Natural killer cell (primary cell): ENCODE measurements around the gene EEFSEC. TPM values are rescaled to one million over a fixed set of nuclear protein-coding genes. Genes with fewer than 3 reads are reported as not detected.

Source experiments
- ATAC-seq, 3 donors: fragments of 150-1000 bp in 2 of 3; fragments of 200-7000 bp in 1 of 3; cut with Tn5 transposase; 1 replicate in 1 of 3; 2 replicates in 2 of 3; pipeline ENCODE4 v1.10.0; 2021; ENCODE audit warnings: mild to moderate bottlenecking in 2 of 3, moderate library complexity in 2 of 3
- DNase-seq, 2 donors: peaks; one replicate each; pipeline versions ENCODE4 v3.0.0 to v3.0.0-alpha.2; 2013 to 2021; ENCODE audit warnings: mixed read lengths in 1 of 2
- H3K27ac ChIP-seq: one replicate; pipeline ENCODE4 v1.5.1; 2013; ENCODE audit warnings: mild to moderate bottlenecking, low read length
- H3K27me3 ChIP-seq: one replicate; pipeline ENCODE4 v1.6.1; 2013; ENCODE audit warnings: low read length; ENCODE audit not compliant: control insufficient read depth, insufficient read depth
- H3K36me3 ChIP-seq: one replicate; pipeline ENCODE4 v1.6.1; 2013; ENCODE audit warnings: low read length; ENCODE audit not compliant: control insufficient read depth, insufficient read depth
- H3K4me1 ChIP-seq: one replicate; pipeline ENCODE4 v1.6.1; 2013; ENCODE audit warnings: low read length; ENCODE audit not compliant: control insufficient read depth, insufficient read depth
- H3K4me3 ChIP-seq: one replicate; pipeline ENCODE4 v1.5.1; 2013; ENCODE audit warnings: low read length
- H3K9me3 ChIP-seq: one replicate; pipeline ENCODE4 v1.6.1; 2013; ENCODE audit warnings: low read length; ENCODE audit not compliant: control insufficient read depth, insufficient read depth
- H3K27ac Mint-ChIP-seq, 2 donors: one replicate each; pipeline ENCODE4 v1.8.0; 2022; ENCODE audit warnings: mild to moderate bottlenecking in 2 of 2, mixed read lengths in 2 of 2, moderate library complexity in 1 of 2
- H3K27me3 Mint-ChIP-seq, 2 donors: one replicate each; pipeline ENCODE4 v1.8.0; 2022; ENCODE audit warnings: low read depth in 2 of 2, mixed read lengths in 2 of 2
- H3K36me3 Mint-ChIP-seq: one replicate; pipeline ENCODE4 v1.8.0; 2022; ENCODE audit warnings: mixed read lengths
- H3K4me1 Mint-ChIP-seq, 2 donors: one replicate each; pipeline ENCODE4 v1.8.0; 2022; ENCODE audit warnings: mixed read lengths in 2 of 2
- H3K4me3 Mint-ChIP-seq: one replicate; pipeline ENCODE4 v1.8.0; 2022; ENCODE audit warnings: mild to moderate bottlenecking, moderate library complexity, mixed read lengths
- H3K9me3 Mint-ChIP-seq, 2 donors: one replicate each; pipeline ENCODE4 v1.8.0; 2022; ENCODE audit warnings: mixed read lengths in 2 of 2
- WGBS: methylation state at CpG from one replicate; pipeline ENCODE4 v1.1.7; 2013; ENCODE audit warnings: missing lambda C conversion rate; ENCODE audit not compliant: insufficient coverage; 5-methylcytosine and 5-hydroxymethylcytosine counted together
- intact Hi-C: fragments of 100-400 bp; cut with micrococcal nuclease; formaldehyde crosslinking; loops from one replicate; pipeline ENCODE4 v1.14.2; 2022
- total RNA-seq, 4 donors: library from RNA; stranded (reverse); fragments of 120-200 nt in 1 of 4; gene quantifications; one replicate each; pipeline versions ENCODE4 v1.2.3 to v1.2.4, GENCODE V29; 2013 to 2022
- TF ChIP-seq, protein P1 (sequence below): fragments of 200-600 bp; IDR thresholded peaks from one replicate; pipeline ENCODE4 v1.8.0; 2022; ENCODE audit warnings: antibody characterized with exemption

Gene EEFSEC
- total RNA-seq, 3 donors from 2014 or later (not counting 1 experiment from before 2014, with no cell fraction given) = 16.7 to 18.9 (median 17.6) TPM

DNA sequence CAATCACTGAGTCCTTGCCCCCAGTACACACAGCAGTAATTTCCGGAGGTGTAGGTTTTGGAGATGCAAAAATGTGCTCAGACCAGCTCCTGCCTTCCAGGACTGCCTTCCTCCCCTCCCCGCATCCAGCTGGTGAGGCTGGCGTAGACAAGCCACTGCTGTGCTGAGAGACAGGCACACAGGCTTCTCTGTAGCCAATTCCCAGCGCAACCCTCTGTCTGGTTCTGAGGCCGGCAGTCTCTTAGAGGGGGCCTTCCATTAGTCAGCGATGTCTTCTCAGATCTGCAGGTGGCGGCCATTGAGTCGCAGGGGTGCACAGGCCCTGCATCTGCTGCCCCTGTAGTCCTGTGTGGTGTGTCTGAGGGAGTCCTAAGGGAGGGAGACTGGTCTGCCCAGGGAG lies 199.0 kb downstream of the EEFSEC start:
- Histone ChIP-seq H3K27ac (no peak overlapping the region), H3K4me3 (no peak overlapping the region), H3K9me3 (no peaks in the 10 kb centered on the region), H3K27me3 (no peaks in the 10 kb centered on the region), H3K4me1 (no peaks in the 10 kb centered on the region), H3K36me3 (peaks cover 2% of the 10 kb centered on the region)
- no peaks in the 10 kb centered on the region for H3K36me3 Mint-ChIP-seq
- no peaks in the 10 kb centered on the region for H3K9me3 Mint-ChIP-seq
- no peak overlapping the region for H3K4me3 Mint-ChIP-seq
- TF ChIP-seq, protein P1, sequence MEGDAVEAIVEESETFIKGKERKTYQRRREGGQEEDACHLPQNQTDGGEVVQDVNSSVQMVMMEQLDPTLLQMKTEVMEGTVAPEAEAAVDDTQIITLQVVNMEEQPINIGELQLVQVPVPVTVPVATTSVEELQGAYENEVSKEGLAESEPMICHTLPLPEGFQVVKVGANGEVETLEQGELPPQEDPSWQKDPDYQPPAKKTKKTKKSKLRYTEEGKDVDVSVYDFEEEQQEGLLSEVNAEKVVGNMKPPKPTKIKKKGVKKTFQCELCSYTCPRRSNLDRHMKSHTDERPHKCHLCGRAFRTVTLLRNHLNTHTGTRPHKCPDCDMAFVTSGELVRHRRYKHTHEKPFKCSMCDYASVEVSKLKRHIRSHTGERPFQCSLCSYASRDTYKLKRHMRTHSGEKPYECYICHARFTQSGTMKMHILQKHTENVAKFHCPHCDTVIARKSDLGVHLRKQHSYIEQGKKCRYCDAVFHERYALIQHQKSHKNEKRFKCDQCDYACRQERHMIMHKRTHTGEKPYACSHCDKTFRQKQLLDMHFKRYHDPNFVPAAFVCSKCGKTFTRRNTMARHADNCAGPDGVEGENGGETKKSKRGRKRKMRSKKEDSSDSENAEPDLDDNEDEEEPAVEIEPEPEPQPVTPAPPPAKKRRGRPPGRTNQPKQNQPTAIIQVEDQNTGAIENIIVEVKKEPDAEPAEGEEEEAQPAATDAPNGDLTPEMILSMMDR = no peak
- 96% methylated on average over 8 of the region's 8 CpGs for WGBS
- ATAC-seq (no peak), DNase-seq (no peak)
- no peaks in the 10 kb centered on the region for H3K27me3 Mint-ChIP-seq
- intact Hi-C loops = no loop called here
- peaks cover 5 to 10% of the 10 kb centered on the region in 2 donors for H3K4me1 Mint-ChIP-seq
- H3K27ac Mint-ChIP-seq = no peak overlapping the region

DNA sequence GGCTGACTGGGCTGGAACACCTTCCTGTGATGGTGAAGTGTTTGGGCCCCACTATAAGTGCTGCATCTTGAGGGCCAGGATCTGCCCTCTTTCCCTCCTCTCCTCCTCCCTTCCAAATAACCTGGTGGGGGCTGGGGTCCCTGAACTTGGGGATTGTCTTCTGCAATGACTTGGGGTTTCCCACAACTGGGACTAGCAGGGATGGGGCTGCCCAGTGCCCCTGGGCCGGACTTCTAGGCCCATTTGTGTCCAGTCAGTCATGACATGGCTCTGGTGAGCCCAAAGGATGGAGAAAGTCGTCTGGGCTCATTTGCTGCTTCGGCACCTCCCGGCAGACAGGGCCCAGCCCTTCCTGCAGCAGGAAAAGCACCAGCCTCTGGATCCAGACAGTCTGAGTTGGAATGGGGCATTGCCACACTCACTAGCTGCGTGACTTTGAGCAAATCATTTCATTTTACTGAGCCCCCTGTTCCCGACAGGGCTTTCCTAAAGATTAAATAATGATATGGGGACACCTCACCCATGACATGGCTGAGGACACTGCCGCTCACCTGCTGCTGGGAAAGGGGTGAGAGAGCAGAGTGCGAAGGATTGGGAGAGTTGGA lies 200.2 kb downstream of the EEFSEC start:
- H3K36me3 Mint-ChIP-seq = no peaks in the 10 kb centered on the region
- Histone ChIP-seq H3K27me3 (no peaks in the 10 kb centered on the region), H3K27ac (no peak overlapping the region), H3K4me1 (no peaks in the 10 kb centered on the region), H3K4me3 (no peak overlapping the region), H3K36me3 (peaks cover 5% of the 10 kb centered on the region), H3K9me3 (no peaks in the 10 kb centered on the region)
- no peaks in the 10 kb centered on the region for H3K9me3 Mint-ChIP-seq
- intact Hi-C loops = no loop called here
- ATAC-seq (no peak), DNase-seq (no peak)
- no peaks in the 10 kb centered on the region for H3K27me3 Mint-ChIP-seq
- TF ChIP-seq, protein P1 = no peak
- H3K4me3 Mint-ChIP-seq = no peak overlapping the region
- WGBS = 86% methylated on average over 8 of the region's 8 CpGs
- no peak overlapping the region for H3K27ac Mint-ChIP-seq
- peaks cover 4 to 14% of the 10 kb centered on the region in 2 donors for H3K4me1 Mint-ChIP-seq

DNA sequence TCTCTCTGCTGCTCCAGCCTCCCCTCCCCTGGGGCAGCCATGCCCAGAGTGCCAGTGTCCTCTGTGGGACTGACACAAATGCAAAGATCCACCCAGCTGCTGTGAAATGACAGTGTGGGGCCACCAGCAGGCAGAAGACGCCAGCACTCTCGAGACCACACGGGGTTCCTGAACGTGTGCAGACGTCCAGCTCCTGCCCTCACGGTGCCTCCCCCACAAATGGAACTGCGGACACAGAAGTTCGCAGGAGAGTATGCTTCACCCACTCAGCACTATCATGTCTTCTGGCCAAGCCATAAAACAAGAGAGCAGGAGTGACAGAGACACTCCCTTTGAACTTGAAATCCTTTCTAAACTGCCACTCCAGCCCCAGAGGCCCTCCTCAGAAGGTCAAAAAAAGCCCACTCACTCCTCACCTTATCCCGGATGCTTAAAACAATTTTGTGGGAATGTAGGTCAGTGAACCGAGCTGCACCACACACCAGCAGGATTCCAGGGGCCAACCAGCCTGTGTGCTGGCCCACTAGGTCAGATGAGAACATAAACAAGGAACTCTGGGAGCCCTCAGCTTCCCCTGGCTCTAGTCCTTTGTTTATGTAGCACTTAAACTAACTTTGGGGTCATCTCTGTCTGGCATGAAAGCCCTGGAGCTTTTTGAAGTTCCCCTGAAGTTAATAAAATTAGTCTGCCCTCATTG lies 200.9 kb downstream of the EEFSEC start:
- DNase-seq (no peak), ATAC-seq (no peak)
- H3K36me3 ChIP-seq = peaks cover 5% of the 10 kb centered on the region
- no peaks in the 10 kb centered on the region for H3K36me3 Mint-ChIP-seq
- intact Hi-C loops = no loop called here
- H3K4me1 Mint-ChIP-seq = peaks cover 0 to 8% of the 10 kb centered on the region in 2 donors
- H3K27me3 Mint-ChIP-seq = no peaks in the 10 kb centered on the region
- H3K27ac ChIP-seq = no peak overlapping the region
- no peaks in the 10 kb centered on the region for H3K9me3 Mint-ChIP-seq
- WGBS = 96% methylated on average over 10 of the region's 10 CpGs
- TF ChIP-seq, protein P1 = no peak
- no peak overlapping the region for H3K27ac Mint-ChIP-seq
- no peaks in the 10 kb centered on the region for H3K4me1 ChIP-seq
- no peak overlapping the region for H3K4me3 ChIP-seq
- H3K9me3 ChIP-seq = no peaks in the 10 kb centered on the region
- no peaks in the 10 kb centered on the region for H3K27me3 ChIP-seq
- H3K4me3 Mint-ChIP-seq = no peak overlapping the region
